Lower lobe of right lung (tissue), 2 donors: Measurements from ENCODE around the gene DNA2. TPM values are rescaled to one million over a fixed set of nuclear protein-coding genes. Genes with fewer than 3 reads are reported as not detected.

Source experiments
- ATAC-seq, 2 donors: fragments of 200-7000 bp; cut with Tn5 transposase; one replicate each; pipeline ENCODE4 v1.9.1; 2020 to 2022; ENCODE audit warnings: mild to moderate bottlenecking in 2 of 2, moderate library complexity in 2 of 2
- DNase-seq: peaks from one replicate; pipeline ENCODE4 v3.0.0-alpha.2; 2020
- H3K27ac ChIP-seq: fragments of 200-600 bp; one replicate; pipeline ENCODE4 v1.8.0; 2022
- H3K27me3 ChIP-seq: fragments of 200-600 bp; one replicate; pipeline ENCODE4 v1.8.0; 2022; ENCODE audit warnings: low read depth
- H3K36me3 ChIP-seq: fragments of 200-600 bp; one replicate; pipeline ENCODE4 v1.8.0; 2022; ENCODE audit warnings: mild to moderate bottlenecking
- H3K4me1 ChIP-seq: fragments of 200-600 bp; one replicate; pipeline ENCODE4 v1.8.0; 2022
- H3K4me3 ChIP-seq: fragments of 200-600 bp; one replicate; pipeline ENCODE4 v1.8.0; 2022; ENCODE audit warnings: mild to moderate bottlenecking
- H3K9me3 ChIP-seq: fragments of 200-600 bp; one replicate; pipeline ENCODE4 v1.8.0; 2022
- CTCF ChIP-seq: fragments of 200-600 bp; IDR thresholded peaks from one replicate; pipeline ENCODE4 v1.8.0; 2022; ENCODE audit warnings: antibody characterized with exemption, mild to moderate bottlenecking
- intact Hi-C: fragments of 100-400 bp; cut with DNase I; formaldehyde crosslinking; loops from one replicate; pipeline ENCODE4 v1.11.0; 2022
- total RNA-seq: library from RNA; stranded (reverse); fragmentation: NEBNext Ultra II Directional; extraction: Animal tissue kit (Norgen Biotek cat#: 25700); gene quantifications from one replicate; pipeline ENCODE4 v1.2.1, GENCODE V29; 2021
- donor health status: DM: no; HTN: yes; CAD: no; lungs with severe emphysema.

The DNA2 gene
- total RNA-seq, 1 donor from 2014 or later: 7.1 TPM

- DNase-seq (no peak), ATAC-seq (no peak)
- Histone ChIP-seq H3K27me3 (no peaks in the 10 kb centered on the region), H3K36me3 (no peaks in the 10 kb centered on the region), H3K9me3 (no peaks in the 10 kb centered on the region), H3K27ac (no peak overlapping the region), H3K4me3 (no peak overlapping the region), H3K4me1 (no peaks in the 10 kb centered on the region)
- no peak for TF ChIP-seq CTCF
- intact Hi-C loops: no loop called here
These were observed 48.3 kb downstream of the DNA2 start for GRCh38 chr10:68423522-68423921.

GRCh38 chr10:68419376-68419775 is 52.4 kb downstream of the DNA2 start:
- ATAC-seq: no peak
- no peak overlapping the region for H3K4me3 ChIP-seq
- no peaks in the 10 kb centered on the region for H3K9me3 ChIP-seq
- no peaks in the 10 kb centered on the region for H3K27me3 ChIP-seq
- intact Hi-C loops: no loop called here
- DNase-seq: no peak
- no peaks in the 10 kb centered on the region for H3K36me3 ChIP-seq
- no peak for TF ChIP-seq CTCF
- H3K27ac ChIP-seq: no peak overlapping the region
- H3K4me1 ChIP-seq: no peaks in the 10 kb centered on the region

GRCh38 chr10:68408898-68409518 is 62.8 kb downstream of the DNA2 start:
- no peak for DNase-seq
- Histone ChIP-seq H3K27ac (no peak overlapping the region), H3K27me3 (no peaks in the 10 kb centered on the region), H3K4me1 (no peaks in the 10 kb centered on the region), H3K36me3 (no peaks in the 10 kb centered on the region), H3K9me3 (no peaks in the 10 kb centered on the region), H3K4me3 (no peak overlapping the region)
- no peak for ATAC-seq
- TF ChIP-seq CTCF: no peak
- intact Hi-C loops: no loop called here

GRCh38 chr10:68406815-68407548 is 64.8 kb downstream of the DNA2 start, which contains the start of gene RUFY2:
RUFY2 (minus strand) TSS chr10:68407277; CDS start chr10:68407189, 88 bp downstream.
- peak; percentile 99 for ATAC-seq
- peak within 1 kb of the TSS; percentile 94 for H3K27ac ChIP-seq
- intact Hi-C loops: no loop called here
- H3K36me3 ChIP-seq: no peaks in the 10 kb centered on the region
- H3K4me3 ChIP-seq: peak within 1 kb of the TSS; percentile 99
- no peaks in the 10 kb centered on the region for H3K27me3 ChIP-seq
- DNase-seq: peak; percentile 88
- no peaks in the 10 kb centered on the region for H3K9me3 ChIP-seq
- TF ChIP-seq CTCF: peak; percentile 55
- no peaks in the 10 kb centered on the region for H3K4me1 ChIP-seq

- Histone ChIP-seq H3K36me3 (peaks cover 5% of the 10 kb centered on the region), H3K27ac (peak overlapping the region; percentile 94), H3K9me3 (no peaks in the 10 kb centered on the region), H3K4me3 (peak overlapping the region; percentile 99), H3K4me1 (no peaks in the 10 kb centered on the region), H3K27me3 (no peaks in the 10 kb centered on the region)
- TF ChIP-seq CTCF: no peak
- peak; percentile 83 to 84 for ATAC-seq
- peak; percentile 70 for DNase-seq
- intact Hi-C loops: no loop called here
These were observed 65.5 kb downstream of the DNA2 start for GRCh38 chr10:68406111-68406814.
